GM23338 (cell line): Measurements from ENCODE around the gene RHOH. TPM values are rescaled to one million over a fixed set of nuclear protein-coding genes. Genes with fewer than 3 reads are reported as not detected.
"Not testable (repeated sequence)": the region's sequence is repeated elsewhere in the genome, so short reads cannot be mapped to it uniquely, and the experiment has no call there.

Experiments used
- ATAC-seq: fragments of 200-7000 bp; cut with Tn5 transposase; 3 replicates; pipeline ENCODE4 v1.9.1; 2020
- DNase-seq: peaks from one replicate; pipeline ENCODE4 v3.0.0-alpha.2; 2015; ENCODE audit warnings: low spot score
- H2AFZ ChIP-seq: fragments of 200-600 bp; sonication (generic); 2 replicates; pipeline ENCODE4 v1.8.0; 2016; ENCODE audit warnings: antibody characterized with exemption, mild to moderate bottlenecking, moderate library complexity
- H3F3A ChIP-seq: fragments of 200-600 bp; sonication (generic); replicated peaks from 2 replicates; pipeline ENCODE4 v1.8.0; 2017; ENCODE audit warnings: antibody characterized with exemption, mixed run types, low read depth
- H3K27ac ChIP-seq: fragments of 200-600 bp; sonication (generic); 2 replicates; pipeline ENCODE4 v1.6.1; 2016; ENCODE audit warnings: low read depth
- H3K27me3 ChIP-seq: fragments of 200-600 bp; sonication (generic); 2 replicates; pipeline ENCODE4 v1.8.0; 2016; ENCODE audit warnings: mild to moderate bottlenecking, mixed run types, moderate library complexity; ENCODE audit not compliant: insufficient read depth
- H3K36me3 ChIP-seq: fragments of 200-600 bp; sonication (generic); 2 replicates; pipeline ENCODE4 v1.8.0; 2016; ENCODE audit warnings: mild to moderate bottlenecking; ENCODE audit not compliant: insufficient read depth
- H3K4me1 ChIP-seq: fragments of 200-600 bp; sonication (generic); 2 replicates; pipeline ENCODE4 v1.8.0; 2016; ENCODE audit warnings: mild to moderate bottlenecking, moderate library complexity; ENCODE audit not compliant: insufficient read depth
- H3K4me2 ChIP-seq: fragments of 200-600 bp; sonication (generic); 2 replicates; pipeline ENCODE4 v1.7.1; 2017; ENCODE audit warnings: mixed run types
- H3K4me3 ChIP-seq: fragments of 200-600 bp; sonication (generic); 2 replicates; pipeline ENCODE4 v1.6.1; 2016; ENCODE audit warnings: mixed run types
- H3K79me2 ChIP-seq: fragments of 200-600 bp; sonication (generic); replicated peaks from 2 replicates; pipeline ENCODE4 v1.8.0; 2017; ENCODE audit warnings: mild to moderate bottlenecking; ENCODE audit not compliant: insufficient read depth
- H3K9me2 ChIP-seq: fragments of 200-600 bp; sonication (generic); 2 replicates; pipeline ENCODE4 v1.8.0; 2017; ENCODE audit not compliant: insufficient read depth
- H4K20me1 ChIP-seq: fragments of 200-600 bp; sonication (generic); replicated peaks from 2 replicates; pipeline ENCODE4 v1.8.0; 2017; ENCODE audit warnings: mild to moderate bottlenecking; ENCODE audit not compliant: insufficient read depth
- H3K27ac Mint-ChIP-seq: 2 replicates; pipeline ENCODE4 v1.8.0; 2020; ENCODE audit warnings: inconsistent platforms, mild to moderate bottlenecking, moderate library complexity, mixed read lengths
- H3K27me3 Mint-ChIP-seq: 3 replicates; pipeline ENCODE4 v1.8.0; 2022; ENCODE audit warnings: low read depth, mild to moderate bottlenecking, moderate library complexity, mixed read lengths, inconsistent platforms; ENCODE audit not compliant: insufficient read depth, poor library complexity
- H3K36me3 Mint-ChIP-seq: 3 replicates; pipeline ENCODE4 v1.8.0; 2021; ENCODE audit warnings: low read depth, mild to moderate bottlenecking, inconsistent platforms, moderate library complexity, mixed read lengths
- H3K4me1 Mint-ChIP-seq: 3 replicates; pipeline ENCODE4 v1.8.0; 2020; ENCODE audit warnings: mild to moderate bottlenecking, inconsistent platforms, mixed read lengths
- H3K4me3 Mint-ChIP-seq: 3 replicates; pipeline ENCODE4 v1.8.0; 2021; ENCODE audit warnings: moderate library complexity, mild to moderate bottlenecking, inconsistent platforms, mixed read lengths
- H3K9me3 Mint-ChIP-seq: 3 replicates; pipeline ENCODE4 v1.8.0; 2020; ENCODE audit warnings: moderate library complexity, mild to moderate bottlenecking, inconsistent platforms, mixed read lengths
- CREB1 ChIP-seq: fragments of 250-450 bp; sonication (Bioruptor Pico); IDR thresholded peaks from 2 replicates; pipeline ENCODE4 v1.5.0; 2020; ENCODE audit warnings: low read depth, mild to moderate bottlenecking, moderate library complexity
- EZH2 ChIP-seq: fragments of 200-600 bp; sonication (generic); IDR thresholded peaks from one replicate; pipeline ENCODE4 v1.8.0; 2017; ENCODE audit warnings: antibody characterized with exemption, mild to moderate bottlenecking, low read depth; ENCODE audit not compliant: unreplicated experiment
- NANOG ChIP-seq: IDR thresholded peaks from 2 replicates; pipeline ENCODE4 v1.6.1; 2016; ENCODE audit warnings: antibody characterized with exemption, borderline replicate concordance
- ZNF114 ChIP-seq: fragments of 250-450 bp; sonication (Bioruptor Pico); IDR thresholded peaks from 2 replicates; pipeline ENCODE4 v1.5.0; 2020; ENCODE audit warnings: mild to moderate bottlenecking, moderate library complexity
- polyA plus RNA-seq: library from polyadenylated mRNA; unstranded; fragments of >200 nt; fragmentation: Nextera tagmentation; extraction: Ambion mirVana; gene quantifications from 2 replicates; pipeline ENCODE4 v1.2.1, GENCODE V29; 2016
- total RNA-seq: library from RNA; depleted of rRNA; stranded (reverse); fragments of >200 nt; shearing (Covaris generic); gene quantifications from 2 replicates; pipeline ENCODE4 v1.2.3, GENCODE V29; 2014
- TF ChIP-seq, protein P1 (sequence below): IDR thresholded peaks from 2 replicates; pipeline ENCODE4 v1.6.1; 2016; ENCODE audit warnings: antibody characterized with exemption
- TF ChIP-seq, protein P2 (sequence below), 2 experiments: fragments of 200-600 bp in 1 of 2; sonication (generic) in 1 of 2; conservative IDR thresholded peaks; 2 replicates each; pipeline versions ENCODE4 v1.5.1 to v1.6.1; 2016 to 2017; ENCODE audit warnings: antibody characterized with exemption in 2 of 2, low read depth in 2 of 2, mild to moderate bottlenecking in 2 of 2, moderate library complexity in 1 of 2

RHOH gene
- total and polyA plus RNA-seq, 2 experiments from 2014 or later: 2.2 to 3.7 TPM

GRCh38 chr4:40292313-40292759, 95.5 kb downstream of the RHOH start:
- peaks cover 15% of the 10 kb centered on the region for H3K4me1 Mint-ChIP-seq
- TF ChIP-seq CREB1 (CRISPR knock-in tag) (0 out of 2 replicates have a peak, but pooled peaks have one; percentile 20), NANOG (0 out of 2 replicates have a peak, but pooled peaks have one; percentile 19), EZH2 (no peak)
- TF ChIP-seq, protein P1, sequence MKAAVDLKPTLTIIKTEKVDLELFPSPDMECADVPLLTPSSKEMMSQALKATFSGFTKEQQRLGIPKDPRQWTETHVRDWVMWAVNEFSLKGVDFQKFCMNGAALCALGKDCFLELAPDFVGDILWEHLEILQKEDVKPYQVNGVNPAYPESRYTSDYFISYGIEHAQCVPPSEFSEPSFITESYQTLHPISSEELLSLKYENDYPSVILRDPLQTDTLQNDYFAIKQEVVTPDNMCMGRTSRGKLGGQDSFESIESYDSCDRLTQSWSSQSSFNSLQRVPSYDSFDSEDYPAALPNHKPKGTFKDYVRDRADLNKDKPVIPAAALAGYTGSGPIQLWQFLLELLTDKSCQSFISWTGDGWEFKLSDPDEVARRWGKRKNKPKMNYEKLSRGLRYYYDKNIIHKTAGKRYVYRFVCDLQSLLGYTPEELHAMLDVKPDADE: peak; percentile 89
- Histone ChIP-seq H4K20me1 (no peaks in the 10 kb centered on the region), H3F3A (0 out of 2 replicates have a peak, but pooled peaks cover 2% of the 10 kb centered on the region), H3K36me3 (no peaks in the 10 kb centered on the region), H3K27me3 (no peaks in the 10 kb centered on the region), H3K79me2 (no peaks in the 10 kb centered on the region), H3K4me2 (no peak overlapping the region), H3K9me2 (peaks cover 20% of the 10 kb centered on the region; the same call in 1 of the 2 replicates), H3K27ac (no peak overlapping the region), H2AFZ (peak overlapping the region; percentile 90), H3K4me3 (no peak overlapping the region), H3K4me1 (no peaks in the 10 kb centered on the region; the same call in 1 of the 2 replicates)
- DNase-seq (peak; percentile 58), ATAC-seq (peak; percentile 76)
- no peak overlapping the region for H3K4me3 Mint-ChIP-seq
- peaks cover 6% of the 10 kb centered on the region for H3K27me3 Mint-ChIP-seq
- peaks cover 8% of the 10 kb centered on the region; the same call in 2 of the 3 replicates for H3K36me3 Mint-ChIP-seq
- peaks cover 4% of the 10 kb centered on the region; the same call in 2 of the 3 replicates for H3K9me3 Mint-ChIP-seq
- no peak overlapping the region for H3K27ac Mint-ChIP-seq

DNA sequence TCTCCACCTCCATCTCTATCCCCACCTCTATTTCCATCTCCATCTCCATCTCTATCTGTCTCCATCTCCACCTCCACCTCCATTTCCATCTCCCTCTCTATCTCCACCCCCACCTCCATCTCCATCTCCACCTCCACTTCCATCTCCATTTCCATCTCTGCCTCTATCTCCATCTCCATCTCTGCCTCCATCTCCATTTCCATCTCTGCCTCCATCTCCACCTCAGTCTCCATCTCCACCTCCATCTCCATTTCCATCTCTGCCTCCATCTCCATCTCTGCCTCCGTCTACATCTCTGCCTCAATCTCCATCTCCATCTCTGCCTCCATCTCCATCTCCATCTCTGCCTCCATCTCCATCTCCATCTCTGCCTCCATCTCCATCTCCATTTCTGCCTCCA, 97.5 kb downstream of the RHOH start:
- TF ChIP-seq NANOG (no peak), ZNF114 (CRISPR knock-in tag) (no peak), CREB1 (CRISPR knock-in tag) (no peak)
- TF ChIP-seq, protein P2, sequence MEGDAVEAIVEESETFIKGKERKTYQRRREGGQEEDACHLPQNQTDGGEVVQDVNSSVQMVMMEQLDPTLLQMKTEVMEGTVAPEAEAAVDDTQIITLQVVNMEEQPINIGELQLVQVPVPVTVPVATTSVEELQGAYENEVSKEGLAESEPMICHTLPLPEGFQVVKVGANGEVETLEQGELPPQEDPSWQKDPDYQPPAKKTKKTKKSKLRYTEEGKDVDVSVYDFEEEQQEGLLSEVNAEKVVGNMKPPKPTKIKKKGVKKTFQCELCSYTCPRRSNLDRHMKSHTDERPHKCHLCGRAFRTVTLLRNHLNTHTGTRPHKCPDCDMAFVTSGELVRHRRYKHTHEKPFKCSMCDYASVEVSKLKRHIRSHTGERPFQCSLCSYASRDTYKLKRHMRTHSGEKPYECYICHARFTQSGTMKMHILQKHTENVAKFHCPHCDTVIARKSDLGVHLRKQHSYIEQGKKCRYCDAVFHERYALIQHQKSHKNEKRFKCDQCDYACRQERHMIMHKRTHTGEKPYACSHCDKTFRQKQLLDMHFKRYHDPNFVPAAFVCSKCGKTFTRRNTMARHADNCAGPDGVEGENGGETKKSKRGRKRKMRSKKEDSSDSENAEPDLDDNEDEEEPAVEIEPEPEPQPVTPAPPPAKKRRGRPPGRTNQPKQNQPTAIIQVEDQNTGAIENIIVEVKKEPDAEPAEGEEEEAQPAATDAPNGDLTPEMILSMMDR (conservative IDR thresholded peaks at IDR 0.05; ENCODE audit: low read depth in 2 of 2): no peak
- peaks cover 4% of the 10 kb centered on the region; the same call in 2 of the 3 replicates for H3K9me3 Mint-ChIP-seq
- no peaks in the 10 kb centered on the region for H3K79me2 ChIP-seq
- H3K4me3 Mint-ChIP-seq: no peak overlapping the region
- no peaks in the 10 kb centered on the region for H4K20me1 ChIP-seq
- H3K4me3 ChIP-seq: no peak overlapping the region
- DNase-seq (no peak), ATAC-seq (no peak)
- H3K9me2 ChIP-seq: peaks cover 20% of the 10 kb centered on the region; the same call in 1 of the 2 replicates
- H3K36me3 ChIP-seq: no peaks in the 10 kb centered on the region
- no peak overlapping the region for H3K27ac ChIP-seq
- no peak overlapping the region for H2AFZ ChIP-seq
- no peak overlapping the region for H3K4me2 ChIP-seq
- H3K4me1 ChIP-seq: no peaks in the 10 kb centered on the region; the same call in 1 of the 2 replicates
- peaks cover 8% of the 10 kb centered on the region; the same call in 2 of the 3 replicates for H3K36me3 Mint-ChIP-seq
- H3K4me1 Mint-ChIP-seq: peaks cover 15% of the 10 kb centered on the region
- 0 out of 2 replicates have a peak, but pooled peaks cover 2% of the 10 kb centered on the region for H3F3A ChIP-seq
- no peak overlapping the region for H3K27ac Mint-ChIP-seq
- H3K27me3 Mint-ChIP-seq: peaks cover 4% of the 10 kb centered on the region
- H3K27me3 ChIP-seq: no peaks in the 10 kb centered on the region

DNA sequence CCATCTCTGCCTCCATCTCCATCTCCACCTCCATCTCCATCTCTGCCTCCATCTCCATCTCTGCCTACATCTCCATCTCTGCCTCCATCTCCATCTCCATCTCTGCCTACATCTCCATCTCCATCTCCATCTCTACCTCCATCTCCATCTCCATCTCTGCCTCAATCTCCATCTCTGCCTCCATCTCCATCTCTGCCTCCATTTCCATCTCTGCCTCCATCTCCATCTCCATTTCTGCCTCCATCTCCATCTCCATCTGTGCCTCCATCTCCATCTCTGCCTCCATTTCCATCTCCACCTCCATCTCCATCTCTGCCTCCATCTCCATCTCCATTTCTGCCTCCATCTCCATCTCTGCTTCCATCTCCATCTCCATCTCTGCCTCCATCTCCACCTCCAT, 98.2 kb downstream of the RHOH start:
- H3K27me3 Mint-ChIP-seq, H3K4me1 ChIP-seq, H3K79me2 ChIP-seq, H4K20me1 ChIP-seq, H3F3A ChIP-seq, H3K36me3 ChIP-seq, H3K27me3 ChIP-seq, H2AFZ ChIP-seq, DNase-seq, H3K4me3 Mint-ChIP-seq, H3K27ac ChIP-seq, H3K4me3 ChIP-seq, H3K4me2 ChIP-seq, H3K36me3 Mint-ChIP-seq, ATAC-seq, H3K27ac Mint-ChIP-seq, H3K9me3 Mint-ChIP-seq: not testable (repeated sequence)
- peaks cover 11% of the 10 kb centered on the region for H3K4me1 Mint-ChIP-seq
- peaks cover 20% of the 10 kb centered on the region; the same call in 1 of the 2 replicates for H3K9me2 ChIP-seq
